Neural cell (in vitro differentiated cells): ENCODE measurements around the gene VAV2. TPM values are rescaled to one million over a fixed set of nuclear protein-coding genes. Genes with fewer than 3 reads are reported as not detected.

Experiments used
- H2AFZ ChIP-seq: fragments of 200-600, 300-800 bp; sonication (generic), shearing (Covaris generic); 2 replicates; pipeline ENCODE4 v1.6.0; 2014; ENCODE audit warnings: low read depth, mild to moderate bottlenecking, antibody characterized with exemption, low read length, moderate library complexity
- H3F3A ChIP-seq: fragments of 200-600 bp; shearing (Covaris generic); 2 replicates; pipeline ENCODE4 v1.6.1; 2016; ENCODE audit warnings: mild to moderate bottlenecking, moderate library complexity, mixed read lengths, antibody characterized with exemption, low read length; ENCODE audit not compliant: insufficient read depth, poor library complexity, severe bottlenecking
- H3K27ac ChIP-seq: fragments of 200-600, 300-800 bp; sonication (generic), shearing (Covaris generic); 2 replicates; pipeline ENCODE4 v1.5.1; 2014; ENCODE audit warnings: mild to moderate bottlenecking, low read length, moderate library complexity
- H3K27me3 ChIP-seq: fragments of 300-800, 200-600 bp; sonication (generic), shearing (Covaris generic); 2 replicates; pipeline ENCODE4 v1.6.0; 2014; ENCODE audit warnings: mild to moderate bottlenecking, low read depth, low read length, moderate library complexity; ENCODE audit not compliant: insufficient read depth
- H3K36me3 ChIP-seq: fragments of 300-800, 200-600 bp; sonication (generic), shearing (Covaris generic); 2 replicates; pipeline ENCODE4 v1.5.1; 2014; ENCODE audit warnings: mild to moderate bottlenecking, antibody characterized with exemption, low read length, moderate library complexity; ENCODE audit not compliant: insufficient read depth
- H3K4me2 ChIP-seq: fragments of 300-800, 200-600 bp; sonication (generic), shearing (Covaris generic); 2 replicates; pipeline ENCODE4 v1.6.0; 2014; ENCODE audit warnings: mild to moderate bottlenecking, low read length
- H3K4me3 ChIP-seq: fragments of 300-800, 200-600 bp; sonication (generic), shearing (Covaris generic); 2 replicates; pipeline ENCODE4 v1.5.1; 2014; ENCODE audit warnings: mild to moderate bottlenecking, low read length, moderate library complexity
- H3K79me2 ChIP-seq: fragments of 200-600 bp; shearing (Covaris generic); replicated peaks from 2 replicates; pipeline ENCODE4 v1.6.0; 2014; ENCODE audit warnings: mild to moderate bottlenecking, low read length, moderate library complexity; ENCODE audit not compliant: insufficient read depth
- H3K9ac ChIP-seq: fragments of 300-800, 200-600 bp; sonication (generic), shearing (Covaris generic); 2 replicates; pipeline ENCODE4 v1.6.1; 2016; ENCODE audit warnings: mild to moderate bottlenecking, low read length, mixed read lengths
- H3K9me2 ChIP-seq: fragments of 200-600 bp; shearing (Covaris generic); 2 replicates; pipeline ENCODE4 v1.6.1; 2016; ENCODE audit warnings: mild to moderate bottlenecking, low read length, mixed read lengths; ENCODE audit not compliant: insufficient read depth
- H3K9me3 ChIP-seq: fragments of 200-600, 300-800 bp; sonication (generic), shearing (Covaris generic); 2 replicates; pipeline ENCODE4 v1.6.1; 2016; ENCODE audit warnings: mild to moderate bottlenecking, mixed run types, low read length, moderate library complexity, mixed read lengths
- H4K20me1 ChIP-seq: fragments of 200-600 bp; shearing (Covaris generic); 2 replicates; pipeline ENCODE4 v1.6.1; 2016; ENCODE audit warnings: mild to moderate bottlenecking, mixed run types; ENCODE audit not compliant: insufficient read depth
- EP300 ChIP-seq: fragments of 450-650 bp; conservative IDR thresholded peaks from 2 replicates; pipeline ENCODE4 v1.6.1; 2014; ENCODE audit warnings: antibody characterized with exemption, mild to moderate bottlenecking, moderate library complexity; ENCODE audit not compliant: poor library complexity, severe bottlenecking
- EZH2 ChIP-seq: fragments of 200-600, 300-800 bp; shearing (Covaris generic), sonication (generic); IDR thresholded peaks from 2 replicates; pipeline ENCODE4 v1.6.1; 2014; ENCODE audit warnings: antibody characterized with exemption, low read length, borderline replicate concordance, mild to moderate bottlenecking; ENCODE audit not compliant: insufficient read depth, poor library complexity, severe bottlenecking
- MXI1 ChIP-seq: fragments of 450-650 bp; conservative IDR thresholded peaks from 2 replicates; pipeline ENCODE4 v1.6.1; 2014; ENCODE audit warnings: antibody characterized with exemption, mild to moderate bottlenecking; ENCODE audit not compliant: poor library complexity, severe bottlenecking
- POLR2AphosphoS5 ChIP-seq: IDR thresholded peaks from 2 replicates; pipeline ENCODE4 v1.6.1; 2012
- RAD21 ChIP-seq: fragments of 450-650 bp; conservative IDR thresholded peaks from 2 replicates; pipeline ENCODE4 v1.6.1; 2014; ENCODE audit warnings: antibody characterized with exemption, mild to moderate bottlenecking, moderate library complexity
- SMC3 ChIP-seq: fragments of 450-650 bp; conservative IDR thresholded peaks from 2 replicates; pipeline ENCODE4 v1.6.1; 2014; ENCODE audit warnings: antibody characterized with exemption, mild to moderate bottlenecking, moderate library complexity; ENCODE audit not compliant: poor library complexity
- TAF1 ChIP-seq: IDR thresholded peaks from 2 replicates; pipeline ENCODE4 v1.6.1; 2012; ENCODE audit warnings: low read depth
- polyA plus RNA-seq: library from polyadenylated mRNA; depleted of rRNA; stranded (reverse); fragments of >200 nt; gene quantifications from 2 replicates; pipeline ENCODE4 v1.2.3, GENCODE V29; 2014
- TF ChIP-seq, protein P1 (sequence below): fragments of 450-650 bp; IDR thresholded peaks from 2 replicates; pipeline ENCODE4 v1.5.1; 2014; ENCODE audit warnings: antibody characterized with exemption, mild to moderate bottlenecking, moderate library complexity; ENCODE audit not compliant: poor library complexity, severe bottlenecking
- TF ChIP-seq, protein P2 (sequence below): IDR thresholded peaks from 2 replicates; pipeline ENCODE4 v1.6.1; 2012; ENCODE audit warnings: borderline replicate concordance

Gene VAV2
- polyA plus RNA-seq, 1 donor from 2014 or later, result 35.2 TPM

- no peak overlapping the region for H3K27ac ChIP-seq
- no peaks in the 10 kb centered on the region for H3F3A ChIP-seq
- H3K4me2 ChIP-seq, result no peak overlapping the region
- peaks cover 4% of the 10 kb centered on the region for H4K20me1 ChIP-seq
- no peaks in the 10 kb centered on the region for H3K9me3 ChIP-seq
- H3K79me2 ChIP-seq, result peaks cover 54% of the 10 kb centered on the region
- no peak overlapping the region for H3K4me3 ChIP-seq
- no peak overlapping the region for H3K9ac ChIP-seq
- H3K36me3 ChIP-seq, result no peaks in the 10 kb centered on the region
- H2AFZ ChIP-seq, result no peak overlapping the region
- H3K27me3 ChIP-seq, result no peaks in the 10 kb centered on the region
- TF ChIP-seq, protein P1, sequence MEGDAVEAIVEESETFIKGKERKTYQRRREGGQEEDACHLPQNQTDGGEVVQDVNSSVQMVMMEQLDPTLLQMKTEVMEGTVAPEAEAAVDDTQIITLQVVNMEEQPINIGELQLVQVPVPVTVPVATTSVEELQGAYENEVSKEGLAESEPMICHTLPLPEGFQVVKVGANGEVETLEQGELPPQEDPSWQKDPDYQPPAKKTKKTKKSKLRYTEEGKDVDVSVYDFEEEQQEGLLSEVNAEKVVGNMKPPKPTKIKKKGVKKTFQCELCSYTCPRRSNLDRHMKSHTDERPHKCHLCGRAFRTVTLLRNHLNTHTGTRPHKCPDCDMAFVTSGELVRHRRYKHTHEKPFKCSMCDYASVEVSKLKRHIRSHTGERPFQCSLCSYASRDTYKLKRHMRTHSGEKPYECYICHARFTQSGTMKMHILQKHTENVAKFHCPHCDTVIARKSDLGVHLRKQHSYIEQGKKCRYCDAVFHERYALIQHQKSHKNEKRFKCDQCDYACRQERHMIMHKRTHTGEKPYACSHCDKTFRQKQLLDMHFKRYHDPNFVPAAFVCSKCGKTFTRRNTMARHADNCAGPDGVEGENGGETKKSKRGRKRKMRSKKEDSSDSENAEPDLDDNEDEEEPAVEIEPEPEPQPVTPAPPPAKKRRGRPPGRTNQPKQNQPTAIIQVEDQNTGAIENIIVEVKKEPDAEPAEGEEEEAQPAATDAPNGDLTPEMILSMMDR, result no peak
- TF ChIP-seq EZH2 (no peak), SMC3 (no peak), TAF1 (no peak), POLR2AphosphoS5 (no peak), EP300 (no peak), MXI1 (no peak), RAD21 (no peak)
- TF ChIP-seq, protein P2, sequence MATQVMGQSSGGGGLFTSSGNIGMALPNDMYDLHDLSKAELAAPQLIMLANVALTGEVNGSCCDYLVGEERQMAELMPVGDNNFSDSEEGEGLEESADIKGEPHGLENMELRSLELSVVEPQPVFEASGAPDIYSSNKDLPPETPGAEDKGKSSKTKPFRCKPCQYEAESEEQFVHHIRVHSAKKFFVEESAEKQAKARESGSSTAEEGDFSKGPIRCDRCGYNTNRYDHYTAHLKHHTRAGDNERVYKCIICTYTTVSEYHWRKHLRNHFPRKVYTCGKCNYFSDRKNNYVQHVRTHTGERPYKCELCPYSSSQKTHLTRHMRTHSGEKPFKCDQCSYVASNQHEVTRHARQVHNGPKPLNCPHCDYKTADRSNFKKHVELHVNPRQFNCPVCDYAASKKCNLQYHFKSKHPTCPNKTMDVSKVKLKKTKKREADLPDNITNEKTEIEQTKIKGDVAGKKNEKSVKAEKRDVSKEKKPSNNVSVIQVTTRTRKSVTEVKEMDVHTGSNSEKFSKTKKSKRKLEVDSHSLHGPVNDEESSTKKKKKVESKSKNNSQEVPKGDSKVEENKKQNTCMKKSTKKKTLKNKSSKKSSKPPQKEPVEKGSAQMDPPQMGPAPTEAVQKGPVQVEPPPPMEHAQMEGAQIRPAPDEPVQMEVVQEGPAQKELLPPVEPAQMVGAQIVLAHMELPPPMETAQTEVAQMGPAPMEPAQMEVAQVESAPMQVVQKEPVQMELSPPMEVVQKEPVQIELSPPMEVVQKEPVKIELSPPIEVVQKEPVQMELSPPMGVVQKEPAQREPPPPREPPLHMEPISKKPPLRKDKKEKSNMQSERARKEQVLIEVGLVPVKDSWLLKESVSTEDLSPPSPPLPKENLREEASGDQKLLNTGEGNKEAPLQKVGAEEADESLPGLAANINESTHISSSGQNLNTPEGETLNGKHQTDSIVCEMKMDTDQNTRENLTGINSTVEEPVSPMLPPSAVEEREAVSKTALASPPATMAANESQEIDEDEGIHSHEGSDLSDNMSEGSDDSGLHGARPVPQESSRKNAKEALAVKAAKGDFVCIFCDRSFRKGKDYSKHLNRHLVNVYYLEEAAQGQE, result no peak
- no peaks in the 10 kb centered on the region for H3K9me2 ChIP-seq
These were observed 4.0 kb downstream of the VAV2 start for GRCh38 chr9:133987946-133988665.

GRCh38 chr9:133987446-133987788, 4.7 kb downstream of the VAV2 start:
- no peak overlapping the region for H3K27ac ChIP-seq
- H3K9ac ChIP-seq, result no peak overlapping the region
- H3K9me2 ChIP-seq, result no peaks in the 10 kb centered on the region
- H3K4me2 ChIP-seq, result no peak overlapping the region
- no peaks in the 10 kb centered on the region for H3K9me3 ChIP-seq
- TF ChIP-seq, protein P1, result no peak
- no peak for TF ChIP-seq EP300
- no peak for TF ChIP-seq MXI1
- TF ChIP-seq SMC3, result no peak
- no peak for TF ChIP-seq TAF1
- TF ChIP-seq EZH2, result no peak
- TF ChIP-seq POLR2AphosphoS5, result no peak
- TF ChIP-seq RAD21, result no peak
- TF ChIP-seq, protein P2, result no peak
- H3F3A ChIP-seq, result no peaks in the 10 kb centered on the region
- H2AFZ ChIP-seq, result no peak overlapping the region
- H3K36me3 ChIP-seq, result no peaks in the 10 kb centered on the region
- no peaks in the 10 kb centered on the region for H3K27me3 ChIP-seq
- H3K4me3 ChIP-seq, result no peak overlapping the region
- H3K79me2 ChIP-seq, result peaks cover 61% of the 10 kb centered on the region
- peaks cover 4% of the 10 kb centered on the region for H4K20me1 ChIP-seq
